Smooth muscle cell of bladder (primary cell): ENCODE results near the gene KLF2. TPM values are rescaled to one million over a fixed set of nuclear protein-coding genes. Genes with fewer than 3 reads are reported as not detected.

Experiments
- total RNA-seq: library from RNA; depleted of rRNA; stranded (reverse); fragments of >200 nt; gene quantifications from 2 replicates; pipeline ENCODE4 v1.2.3, GENCODE V29; 2014

Gene KLF2
- 1.00 and 1.9 TPM in 2 replicates for total RNA-seq

DNA sequence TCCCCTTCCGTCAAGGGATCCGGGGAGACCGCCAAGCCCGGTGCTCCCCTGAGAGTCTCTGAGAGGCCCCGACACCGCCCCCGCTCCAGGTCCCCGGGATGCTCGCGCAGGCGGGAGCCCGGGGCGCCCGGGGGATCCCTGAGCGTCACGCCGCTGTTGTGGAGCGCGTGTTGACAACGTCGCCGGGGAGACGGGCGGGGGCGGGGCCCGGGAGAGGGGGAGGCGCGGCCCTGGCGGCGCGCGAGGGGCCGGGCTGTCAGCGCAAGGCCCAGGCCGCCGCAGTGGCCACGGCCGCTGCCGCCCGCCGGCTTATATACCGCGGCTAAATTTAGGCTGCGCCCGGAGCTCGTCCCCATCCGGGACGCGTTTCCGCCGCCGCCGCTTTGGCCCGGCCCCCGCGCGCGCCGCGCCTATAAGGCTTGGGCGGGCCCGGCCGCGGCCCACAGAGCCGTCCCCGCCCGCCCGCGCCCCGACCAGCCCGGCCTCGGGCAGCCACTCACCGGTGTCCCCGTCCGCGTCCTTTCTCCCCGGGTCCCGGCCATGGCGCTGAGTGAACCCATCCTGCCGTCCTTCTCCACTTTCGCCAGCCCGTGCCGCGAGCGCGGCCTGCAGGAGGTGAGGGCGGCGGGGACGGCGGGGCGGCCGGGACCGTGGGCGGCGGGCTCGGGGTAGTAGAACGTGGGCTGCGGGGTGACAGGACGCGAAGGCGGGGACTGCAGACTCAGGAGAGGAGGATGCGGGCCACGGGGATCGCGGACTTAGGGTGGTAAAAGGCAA lies at the start of gene KLF2:
Gene KLF2, plus strand, starts transcription at position 443 of the 777 bp plus-strand sequence. Its CDS starts 98 bp downstream, at position 541.

Other genes starting within 250 kb of the KLF2 start
- gene TPM4, start 248.3 kb upstream of the KLF2 start, total RNA-seq: 698 and 704 TPM in 2 replicates
- gene RAB8A, start 212.9 kb upstream of the KLF2 start, total RNA-seq: 62.7 and 74.8 TPM in 2 replicates
- not detected in 2 replicates for gene HSH2D, start 181.1 kb upstream of the KLF2 start, total RNA-seq
- not detected in 2 replicates for gene CIB3, start 151.3 kb upstream of the KLF2 start, total RNA-seq
- gene FAM32A, start 139.4 kb upstream of the KLF2 start, total RNA-seq: 107 and 111 TPM in 2 replicates
- gene AP1M1, start 126.9 kb upstream of the KLF2 start, total RNA-seq: 57.1 and 57.2 TPM in 2 replicates
- 6.8 and 9.7 TPM in 2 replicates for gene EPS15L1, start 147.1 kb downstream of the KLF2 start, total RNA-seq
- 0.14 TPM in 1 of 2 replicates, not detected in the other for gene CALR3, start 171.3 kb downstream of the KLF2 start, total RNA-seq
- gene C19orf44, start 171.6 kb downstream of the KLF2 start, total RNA-seq: 2.0 TPM in 2 replicates
- gene CHERP, start 217.6 kb downstream of the KLF2 start, total RNA-seq: 2.3 and 3.6 TPM in 2 replicates
- 17.4 and 25.4 TPM in 2 replicates for gene SLC35E1, start 247.6 kb downstream of the KLF2 start, total RNA-seq